HepG2 (cell line): ENCODE data around the gene CTNND1. TPM values are rescaled to one million over a fixed set of nuclear protein-coding genes. Genes with fewer than 3 reads are reported as not detected.

Experiments used
- CEBPG ChIP-seq: IDR thresholded peaks from 2 replicates; pipeline ENCODE4 v1.6.1; 2016
- FOXA1 ChIP-seq, 2 experiments: fragments of 450-650 bp in 1 of 2; sonication (generic) in 1 of 2; formaldehyde crosslinking in 1 of 2; IDR thresholded peaks; 2 replicates each; pipeline versions ENCODE4 v1.4.0 to v1.6.1; 2016 to 2020; ENCODE audit warnings: missing genetic modification reagents in 1 of 2
- KDM2A ChIP-seq: sonication (generic); formaldehyde crosslinking; IDR thresholded peaks from 2 replicates; pipeline ENCODE4 v1.4.0; 2020; ENCODE audit warnings: low read depth, missing genetic modification reagents, borderline replicate concordance
- NFIC ChIP-seq: IDR thresholded peaks from 2 replicates; pipeline ENCODE4 v1.6.1; 2012; ENCODE audit warnings: mild to moderate bottlenecking, low read length, inconsistent platforms
- NFRKB ChIP-seq: fragments of 450-650 bp; IDR thresholded peaks from 2 replicates; pipeline ENCODE4 v1.6.1; 2017
- PAWR ChIP-seq: sonication (generic); formaldehyde crosslinking; IDR thresholded peaks from 2 replicates; pipeline ENCODE4 v1.4.0; 2020; ENCODE audit warnings: missing genetic modification reagents, mild to moderate bottlenecking, borderline replicate concordance
- POLR2AphosphoS5 ChIP-seq: IDR thresholded peaks from 2 replicates; pipeline ENCODE4 v1.6.1; 2012; ENCODE audit warnings: low read depth, low read length
- SKIL ChIP-seq: sonication (generic); formaldehyde crosslinking; IDR thresholded peaks from 2 replicates; pipeline ENCODE4 v1.8.0; 2022; ENCODE audit warnings: missing genetic modification reagents, mild to moderate bottlenecking, moderate library complexity, borderline replicate concordance
- SOX5 ChIP-seq: IDR thresholded peaks from 2 replicates; pipeline ENCODE4 v1.6.1; 2016; ENCODE audit warnings: borderline replicate concordance
- ZBTB37 ChIP-seq: sonication (generic); formaldehyde crosslinking; IDR thresholded peaks from 2 replicates; pipeline ENCODE4 v1.4.0; 2020; ENCODE audit warnings: mild to moderate bottlenecking, missing genetic modification reagents
- ZFAT ChIP-seq: sonication (generic); formaldehyde crosslinking; conservative IDR thresholded peaks from 2 replicates; pipeline ENCODE4 v1.8.1; 2023; ENCODE audit warnings: missing genetic modification reagents, inconsistent platforms
- ZNF331 ChIP-seq: sonication (generic); formaldehyde crosslinking; IDR thresholded peaks from 2 replicates; pipeline ENCODE4 v1.4.0; 2020; ENCODE audit warnings: missing genetic modification reagents
- ZNF572 ChIP-seq: sonication (generic); formaldehyde crosslinking; IDR thresholded peaks from 2 replicates; pipeline ENCODE4 v1.5.1; 2020; ENCODE audit warnings: mild to moderate bottlenecking, missing genetic modification reagents
- ZNF724P ChIP-seq: sonication (generic); formaldehyde crosslinking; IDR thresholded peaks from 2 replicates; pipeline ENCODE4 v1.8.0; 2022; ENCODE audit warnings: missing genetic modification reagents, borderline replicate concordance
- polyA plus RNA-seq, 8 experiments: library from polyadenylated mRNA; depleted of rRNA in 3 of 8; stranded (reverse) in 7 of 8; unstranded in 1 of 8; fragments of >200 nt; fragmentation: Illumina TruSeq in 4 of 8; extraction: Trizol in 4 of 8; gene quantifications; 2 replicates each; pipeline versions ENCODE4 v1.2.1 to v1.2.3, GENCODE V29; 2011 to 2016; ENCODE audit warnings: low read depth in 4 of 8, missing spikeins in 1 of 8, mixed read lengths in 1 of 8; ENCODE audit not compliant: insufficient read depth in 1 of 8
- total RNA-seq, 5 experiments: library from RNA; depleted of rRNA; stranded (reverse); fragments of >200 nt; fragmentation: Illumina TruSeq; extraction: Trizol; gene quantifications; 2 replicates each; pipeline ENCODE4 v1.2.3, GENCODE V29; 2016; ENCODE audit warnings: low read depth in 1 of 5
- TF ChIP-seq, protein P1 (sequence below): sonication (generic); formaldehyde crosslinking; IDR thresholded peaks from 2 replicates; pipeline ENCODE4 v1.8.1; 2022; ENCODE audit warnings: low read depth, mild to moderate bottlenecking, missing genetic modification reagents
- TF ChIP-seq, protein P2 (sequence below): sonication (generic); formaldehyde crosslinking; IDR thresholded peaks from 2 replicates; pipeline ENCODE4 v1.5.0; 2020; ENCODE audit warnings: missing genetic modification reagents

CTNND1 gene
- total and polyA plus RNA-seq, 2 of the 13 experiments (the other 11 are each of a cell fraction or from before 2014, with no cell fraction given), result 117 to 128 TPM

DNA sequence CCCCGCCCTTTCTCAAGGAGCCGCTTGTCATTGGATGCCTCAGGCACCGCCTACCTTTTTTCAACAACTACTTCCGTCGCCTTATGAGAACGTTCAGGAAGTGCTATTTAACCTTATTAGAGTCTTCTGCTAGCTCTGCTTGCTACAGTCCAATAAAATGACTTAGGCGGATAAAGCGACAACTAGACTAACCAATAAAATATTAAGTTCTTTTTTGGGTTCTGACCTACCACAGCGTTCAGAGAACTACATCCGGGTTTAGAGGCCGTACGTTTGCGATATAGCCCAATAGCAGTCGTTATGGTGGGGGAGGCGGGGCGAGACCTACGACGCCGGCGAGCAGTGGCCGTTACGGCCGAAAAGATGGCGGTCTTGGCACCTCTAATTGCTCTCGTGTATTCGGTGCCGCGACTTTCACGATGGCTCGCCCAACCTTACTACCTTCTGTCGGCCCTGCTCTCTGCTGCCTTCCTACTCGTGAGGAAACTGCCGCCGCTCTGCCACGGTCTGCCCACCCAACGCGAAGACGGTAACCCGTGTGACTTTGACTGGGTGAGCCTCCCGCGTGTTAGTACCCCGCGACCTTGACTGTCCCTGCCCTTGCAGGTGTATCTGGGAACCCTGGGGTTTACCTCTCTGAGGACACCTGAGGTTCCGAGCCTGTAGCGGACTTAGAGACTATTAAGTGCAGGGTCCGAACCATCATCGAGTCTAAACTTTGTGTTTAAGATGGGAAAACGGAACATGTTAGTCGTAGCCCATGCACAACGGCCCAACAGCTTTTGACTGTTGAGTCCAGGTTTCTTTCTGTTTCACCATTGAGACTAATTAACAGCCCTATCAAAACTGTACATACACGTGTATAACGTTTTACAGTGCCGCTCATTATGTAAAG, 49.1 kb upstream of the CTNND1 start, which contains the start of gene TMX2 (continued):
- no peak for TF ChIP-seq ZBTB37 (CRISPR knock-in tag)
- no peak for TF ChIP-seq NFIC
- no peak for TF ChIP-seq NFRKB
- no peak for TF ChIP-seq CEBPG
- TF ChIP-seq ZNF572 (CRISPR knock-in tag), result no peak
- no peak for TF ChIP-seq SOX5
- TF ChIP-seq ZFAT (CRISPR knock-in tag), result no peak
- TF ChIP-seq FOXA1 (IDR thresholded peaks at IDR 0.05), result no peak
- no peak for TF ChIP-seq FOXA1 (CRISPR knock-in tag; IDR thresholded peaks at IDR 0.05)
- TF ChIP-seq, protein P1, sequence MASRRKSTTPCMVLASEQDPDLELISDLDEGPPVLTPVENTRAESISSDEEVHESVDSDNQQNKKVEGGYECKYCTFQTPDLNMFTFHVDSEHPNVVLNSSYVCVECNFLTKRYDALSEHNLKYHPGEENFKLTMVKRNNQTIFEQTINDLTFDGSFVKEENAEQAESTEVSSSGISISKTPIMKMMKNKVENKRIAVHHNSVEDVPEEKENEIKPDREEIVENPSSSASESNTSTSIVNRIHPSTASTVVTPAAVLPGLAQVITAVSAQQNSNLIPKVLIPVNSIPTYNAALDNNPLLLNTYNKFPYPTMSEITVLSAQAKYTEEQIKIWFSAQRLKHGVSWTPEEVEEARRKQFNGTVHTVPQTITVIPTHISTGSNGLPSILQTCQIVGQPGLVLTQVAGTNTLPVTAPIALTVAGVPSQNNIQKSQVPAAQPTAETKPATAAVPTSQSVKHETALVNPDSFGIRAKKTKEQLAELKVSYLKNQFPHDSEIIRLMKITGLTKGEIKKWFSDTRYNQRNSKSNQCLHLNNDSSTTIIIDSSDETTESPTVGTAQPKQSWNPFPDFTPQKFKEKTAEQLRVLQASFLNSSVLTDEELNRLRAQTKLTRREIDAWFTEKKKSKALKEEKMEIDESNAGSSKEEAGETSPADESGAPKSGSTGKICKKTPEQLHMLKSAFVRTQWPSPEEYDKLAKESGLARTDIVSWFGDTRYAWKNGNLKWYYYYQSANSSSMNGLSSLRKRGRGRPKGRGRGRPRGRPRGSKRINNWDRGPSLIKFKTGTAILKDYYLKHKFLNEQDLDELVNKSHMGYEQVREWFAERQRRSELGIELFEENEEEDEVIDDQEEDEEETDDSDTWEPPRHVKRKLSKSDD (CRISPR knock-in tag), result no peak
- TF ChIP-seq SKIL, result no peak
- no peak for TF ChIP-seq PAWR (CRISPR knock-in tag)
- TF ChIP-seq ZNF331 (CRISPR knock-in tag), result no peak
- TF ChIP-seq POLR2AphosphoS5, result peak; percentile 52; the same call in 1 of the 2 replicates
- no peak; the same call in none of the 2 replicates for TF ChIP-seq KDM2A
- TF ChIP-seq ZNF724P, result 0 out of 2 replicates have a peak, but pooled peaks have one; percentile 30
- TF ChIP-seq, protein P2, sequence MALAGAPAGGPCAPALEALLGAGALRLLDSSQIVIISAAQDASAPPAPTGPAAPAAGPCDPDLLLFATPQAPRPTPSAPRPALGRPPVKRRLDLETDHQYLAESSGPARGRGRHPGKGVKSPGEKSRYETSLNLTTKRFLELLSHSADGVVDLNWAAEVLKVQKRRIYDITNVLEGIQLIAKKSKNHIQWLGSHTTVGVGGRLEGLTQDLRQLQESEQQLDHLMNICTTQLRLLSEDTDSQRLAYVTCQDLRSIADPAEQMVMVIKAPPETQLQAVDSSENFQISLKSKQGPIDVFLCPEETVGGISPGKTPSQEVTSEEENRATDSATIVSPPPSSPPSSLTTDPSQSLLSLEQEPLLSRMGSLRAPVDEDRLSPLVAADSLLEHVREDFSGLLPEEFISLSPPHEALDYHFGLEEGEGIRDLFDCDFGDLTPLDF (CRISPR knock-in tag), result no peak
